ENCODE measurements around the gene KCNMA1.

The KCNMA1 gene

GRCh38 chr10:77287647-77288120 is 349.9 kb downstream of the KCNMA1 start:
- no peak for DNase-seq

DNA sequence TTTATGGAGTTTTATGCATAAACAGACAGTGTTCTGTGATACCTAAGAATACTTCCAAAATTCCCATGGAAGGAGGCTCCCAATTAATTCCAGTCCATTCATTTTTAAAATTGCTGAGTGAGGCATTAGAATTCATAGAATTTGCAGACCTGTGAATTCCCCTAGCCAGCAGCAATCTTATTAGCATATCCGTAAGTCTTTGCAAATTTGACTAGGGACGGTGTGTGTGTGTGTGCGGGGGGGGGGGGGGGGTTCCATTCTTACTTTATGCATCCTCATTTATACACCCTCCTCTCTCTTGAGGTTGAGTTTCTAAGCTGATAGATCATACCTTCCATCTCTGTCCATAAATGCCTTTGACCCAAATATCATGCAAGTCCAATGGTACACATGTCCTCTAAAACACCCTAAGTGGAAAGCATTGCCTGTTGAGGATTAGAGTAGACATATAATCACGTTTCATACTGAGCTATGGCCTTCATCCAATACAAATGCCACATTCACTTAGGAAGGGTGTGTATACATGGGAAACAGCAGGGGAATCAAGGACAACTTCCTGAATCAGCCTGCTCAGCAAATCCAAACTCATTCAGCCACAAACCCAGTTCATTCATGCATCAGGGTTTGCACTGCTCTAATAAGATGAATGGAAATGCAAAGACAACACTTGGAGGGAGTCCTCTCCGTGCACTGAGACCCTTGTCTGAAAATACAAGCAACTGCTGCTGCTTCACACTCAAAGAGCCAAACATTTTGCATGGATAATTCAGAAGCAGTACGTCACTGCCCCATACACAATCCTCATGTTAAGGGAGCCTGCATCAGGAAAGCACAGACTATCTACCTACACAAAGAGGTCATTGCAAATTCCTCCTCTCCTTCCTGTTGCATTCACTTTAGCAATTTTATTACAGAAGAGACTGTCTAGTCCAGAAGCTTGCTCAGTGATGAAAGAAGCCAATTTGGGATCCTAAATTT is 350.8 kb downstream of the KCNMA1 start:
- no peak for DNase-seq

- no peak for DNase-seq
Observed at GRCh38 chr10:77285529-77286182, 352.0 kb downstream of the KCNMA1 start.

DNA sequence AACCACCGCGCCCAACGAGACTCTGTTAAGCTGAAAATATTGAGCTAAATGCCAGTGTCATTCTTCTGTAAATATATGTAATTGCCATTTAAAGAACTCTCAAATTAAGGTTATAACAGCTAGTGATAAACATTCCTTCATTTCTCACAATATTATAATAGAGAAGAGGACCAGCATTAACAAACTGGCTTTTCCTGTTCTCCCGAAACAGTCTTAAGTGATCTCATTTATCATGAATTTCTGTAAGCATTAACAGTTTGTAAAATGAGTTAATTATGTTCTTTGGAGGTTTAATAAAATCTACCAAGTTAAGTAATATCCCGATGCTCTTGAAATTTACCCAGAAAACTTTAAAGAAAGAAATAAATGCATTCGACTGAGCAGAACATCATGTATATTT is 352.8 kb downstream of the KCNMA1 start:
- no peak for DNase-seq

DNA sequence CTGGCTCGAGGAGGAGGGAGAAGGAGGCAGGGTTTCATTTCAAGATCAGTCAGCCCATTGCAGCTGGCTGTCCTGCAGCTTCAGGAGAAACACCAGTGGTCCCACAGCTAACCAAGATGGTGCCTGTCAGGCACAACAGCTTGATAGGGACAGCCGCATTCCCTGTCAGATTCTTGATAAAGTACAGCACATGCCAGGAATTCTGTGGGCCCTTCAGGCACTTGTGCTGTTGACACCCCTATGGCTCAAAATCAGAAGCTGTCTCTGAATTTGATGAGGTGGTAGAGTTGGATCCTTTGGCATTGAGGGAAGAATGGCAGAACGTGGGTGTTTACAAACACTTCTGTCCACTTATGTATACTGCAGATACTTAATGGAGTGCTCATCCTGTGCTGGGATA is 354.3 kb downstream of the KCNMA1 start:
- no peak for DNase-seq

GRCh38 chr10:77282163-77282562 is 355.4 kb downstream of the KCNMA1 start:
- DNase-seq: no peak

DNA sequence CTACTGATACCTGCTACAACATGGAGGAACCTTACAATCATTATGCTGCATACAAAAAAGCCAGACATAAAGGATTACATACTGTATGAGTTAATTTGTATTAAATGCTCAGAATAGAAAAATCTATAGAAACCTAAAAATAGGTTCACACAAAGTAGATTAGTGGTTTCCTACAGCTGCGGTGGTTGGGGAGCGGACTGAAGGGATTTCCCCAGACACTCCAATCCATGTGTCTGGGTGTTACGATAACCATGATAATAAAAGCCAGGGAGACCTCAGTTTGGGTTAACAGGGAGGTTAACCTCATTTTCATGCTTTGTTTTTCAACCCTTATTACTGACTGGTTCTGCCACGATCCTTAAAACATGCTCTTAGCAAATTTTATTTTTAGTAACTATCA is 355.9 kb downstream of the KCNMA1 start:
- no peak for DNase-seq

DNA sequence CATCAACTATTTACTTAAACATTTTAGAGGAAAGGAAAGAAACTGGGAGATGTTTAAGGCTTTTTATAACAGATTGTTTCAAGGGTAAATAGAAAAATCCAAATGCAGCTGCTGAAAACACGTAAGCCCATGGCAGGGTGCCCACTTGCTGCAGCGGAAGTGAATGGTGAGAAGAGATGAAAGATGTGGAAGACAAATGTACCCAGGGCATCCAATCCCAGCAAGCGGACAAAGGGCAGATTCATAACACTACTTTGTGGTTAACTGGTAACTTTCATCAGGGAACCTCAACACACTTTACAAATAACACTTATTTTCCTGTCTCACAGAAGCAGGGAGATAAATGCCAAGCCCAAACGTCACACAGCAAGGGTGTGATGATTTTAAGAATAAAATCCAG is 358.4 kb downstream of the KCNMA1 start:
- DNase-seq: no peak

DNA sequence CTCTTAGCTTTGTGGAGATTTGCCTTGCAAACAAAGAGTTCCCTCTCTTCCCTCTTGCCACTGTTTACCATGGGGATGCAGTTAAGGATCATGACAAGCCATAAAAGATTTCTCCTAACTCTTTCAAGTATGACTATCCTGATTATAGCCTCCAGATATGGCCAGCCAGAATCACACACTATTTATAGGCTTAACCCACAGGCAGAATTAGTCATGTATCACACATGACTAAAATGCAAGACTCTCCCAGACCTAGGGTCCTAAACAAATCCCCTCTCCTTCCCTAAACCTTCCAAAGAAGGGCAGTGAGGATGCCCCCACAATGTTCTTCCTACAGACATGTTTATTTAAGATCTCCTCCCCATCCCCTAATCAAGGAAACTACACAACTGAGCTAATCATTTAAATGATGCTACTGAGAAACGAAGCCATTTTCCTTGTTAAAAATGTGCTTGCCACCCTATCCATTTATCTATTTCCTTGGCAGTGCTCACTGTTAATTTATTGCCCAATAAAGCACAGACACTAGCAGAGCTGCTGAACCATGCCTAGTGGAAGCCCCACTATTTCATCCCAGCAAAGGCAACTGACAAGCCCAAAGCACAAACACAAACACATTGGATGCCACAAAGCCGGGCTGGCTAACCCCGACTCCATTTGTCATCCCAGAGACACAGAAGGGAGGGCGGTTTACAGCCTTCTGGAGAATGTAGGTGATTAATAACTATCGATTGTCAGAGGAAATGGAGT is 363.4 kb downstream of the KCNMA1 start:
- DNase-seq: no peak

DNA sequence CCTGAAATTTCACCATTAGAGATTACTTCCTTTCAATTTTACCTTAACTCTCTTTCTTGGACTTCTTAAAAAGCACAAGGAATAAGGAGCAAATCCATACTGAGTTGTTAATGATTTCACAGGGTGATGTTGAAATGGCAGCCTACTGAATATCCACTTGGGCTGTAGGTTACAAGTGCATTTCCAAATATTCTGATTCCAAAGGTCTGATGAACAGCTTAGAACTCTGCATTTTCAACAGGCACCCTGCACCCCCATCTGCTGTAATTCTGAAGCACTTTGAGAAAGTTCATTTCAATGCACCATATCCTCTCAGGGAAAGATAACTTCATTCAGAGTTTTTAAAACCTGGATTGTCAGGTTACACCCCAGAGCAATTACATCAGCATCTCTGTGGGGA is 368.4 kb downstream of the KCNMA1 start:
- DNase-seq: no peak

- DNase-seq: no peak
Observed at GRCh38 chr10:77268721-77269120, 368.9 kb downstream of the KCNMA1 start.

GRCh38 chr10:77267703-77268675 is 369.6 kb downstream of the KCNMA1 start:
- DNase-seq: no peak

DNA sequence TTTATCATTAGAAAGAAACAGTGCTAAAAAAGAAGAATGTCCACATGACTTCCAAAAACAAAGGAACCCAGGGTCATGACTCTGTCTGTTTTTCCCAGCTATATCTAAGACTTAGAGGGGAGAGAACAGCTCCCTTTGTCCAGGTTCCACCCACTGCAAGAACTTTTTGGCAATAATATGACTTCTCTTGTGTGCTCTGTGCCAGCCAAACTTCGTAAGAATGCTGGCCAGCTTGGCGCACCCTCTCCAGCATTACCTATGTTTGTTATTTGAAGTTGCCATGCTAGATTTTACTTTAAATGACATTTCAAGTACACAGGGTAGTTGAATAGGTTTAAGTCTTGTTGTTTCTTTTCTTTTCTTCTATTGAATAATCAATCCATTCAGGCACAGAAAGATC is 371.4 kb downstream of the KCNMA1 start:
- DNase-seq: no peak

DNA sequence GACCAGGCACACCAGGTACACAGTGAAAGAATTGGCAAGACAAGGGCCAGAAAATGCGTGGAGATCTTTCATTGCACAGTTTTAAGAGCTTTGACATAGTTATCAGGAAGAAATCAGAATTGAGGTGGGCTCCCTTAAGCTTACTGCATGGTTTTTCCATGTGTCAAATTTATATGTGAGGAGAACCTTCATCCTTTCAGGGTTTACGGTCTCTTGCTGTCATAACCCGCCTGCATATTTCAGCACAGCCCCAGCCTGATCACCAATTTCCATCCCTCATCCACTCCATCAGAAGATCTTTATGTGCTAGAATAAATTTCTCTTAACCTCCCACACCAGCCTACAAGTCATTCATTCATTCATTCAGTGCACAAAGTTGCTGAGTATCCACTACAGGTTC is 373.1 kb downstream of the KCNMA1 start:
- no peak for DNase-seq

DNA sequence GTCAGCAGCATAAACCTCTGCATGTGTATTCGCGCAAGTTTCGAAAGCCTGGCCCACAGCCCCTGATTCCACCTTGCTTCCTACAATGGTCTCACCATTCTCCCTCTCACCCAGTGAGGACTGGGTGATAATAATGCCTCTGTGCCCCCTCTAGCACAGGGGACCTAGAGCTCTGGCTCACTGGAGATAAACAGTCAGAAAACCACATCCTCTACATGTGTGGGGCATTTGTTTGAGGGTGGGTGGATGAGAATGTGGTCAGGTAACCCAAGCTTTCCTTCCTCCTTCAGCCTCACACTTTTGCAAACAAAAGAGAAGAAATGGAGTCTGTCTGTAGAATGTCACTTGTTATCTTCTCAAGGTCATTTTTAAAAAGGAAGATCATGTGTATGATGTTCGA is 373.5 kb downstream of the KCNMA1 start:
- no peak for DNase-seq

DNA sequence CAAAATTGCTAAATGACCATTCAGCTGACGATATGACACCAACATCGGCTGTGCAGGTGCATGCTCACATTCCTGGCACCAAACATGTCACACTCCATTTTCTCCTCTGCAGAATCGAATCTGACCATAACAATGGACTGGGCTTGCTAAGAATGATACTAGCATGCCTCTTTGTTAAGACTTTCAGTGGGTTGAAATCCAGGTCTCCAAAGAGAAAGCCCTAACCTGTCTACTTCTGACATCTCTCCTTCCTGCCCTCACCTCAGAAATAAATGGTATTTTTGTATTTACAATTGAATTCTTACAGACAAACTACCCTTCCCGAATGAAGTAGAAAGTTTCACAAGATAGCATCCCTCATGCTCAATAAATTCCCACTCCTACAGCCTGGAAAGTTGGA is 373.9 kb downstream of the KCNMA1 start:
- DNase-seq: no peak

DNA sequence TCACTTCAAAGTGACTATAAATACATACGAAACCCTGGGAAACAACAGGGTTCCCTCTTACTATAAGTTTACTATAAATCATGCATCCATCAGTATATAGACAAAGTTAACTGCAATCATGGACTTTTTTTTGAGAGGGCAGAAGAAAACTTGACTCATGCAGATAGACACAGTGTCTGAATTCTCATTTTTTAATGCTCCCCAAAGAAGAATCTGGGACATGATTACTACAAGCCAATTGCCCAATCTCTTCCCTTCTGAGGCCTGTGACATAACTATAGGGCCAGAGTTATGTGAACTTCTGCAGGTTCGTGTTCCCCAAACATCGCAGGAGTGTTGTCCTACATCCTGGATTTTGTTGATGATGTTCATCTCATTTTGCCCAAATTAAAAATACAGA is 376.5 kb downstream of the KCNMA1 start:
- no peak for DNase-seq

DNA sequence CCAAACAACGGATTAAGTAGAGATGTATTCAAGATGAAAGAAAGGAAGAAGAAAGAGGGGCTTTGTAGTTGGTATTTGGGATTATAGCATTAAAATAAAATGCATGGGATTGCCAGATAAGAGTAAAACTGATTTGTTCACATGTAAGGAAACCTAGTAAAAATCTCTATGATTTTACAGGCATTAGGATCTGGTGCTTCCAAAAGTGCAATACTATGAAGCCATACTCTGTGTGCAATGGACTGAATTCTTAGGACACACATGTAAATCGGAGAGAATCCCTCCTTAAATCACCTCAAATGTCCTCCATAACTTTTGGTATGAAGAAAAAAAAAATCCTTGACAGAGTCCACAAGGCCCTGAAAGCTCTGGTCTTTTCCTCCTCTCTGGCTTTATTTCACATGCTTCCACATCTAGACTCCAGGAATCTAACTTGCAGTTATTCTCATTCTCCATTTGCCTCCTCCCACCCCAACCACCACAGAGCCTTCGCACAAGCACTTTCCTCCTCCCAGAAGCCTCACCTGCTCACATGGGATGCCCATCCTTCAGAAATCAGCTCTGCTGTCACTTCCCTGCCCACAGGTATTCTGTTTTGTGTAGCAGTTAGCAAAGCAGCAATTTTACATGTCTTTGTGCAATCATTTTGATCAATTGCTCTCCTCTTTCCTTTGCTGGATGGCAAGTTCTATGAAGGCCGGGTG is 378.3 kb downstream of the KCNMA1 start:
- no peak for DNase-seq

- DNase-seq: no peak
Observed at GRCh38 chr10:77256346-77256745, 381.3 kb downstream of the KCNMA1 start.

- no peak for DNase-seq
Observed at GRCh38 chr10:77253556-77254064, 384.0 kb downstream of the KCNMA1 start.

DNA sequence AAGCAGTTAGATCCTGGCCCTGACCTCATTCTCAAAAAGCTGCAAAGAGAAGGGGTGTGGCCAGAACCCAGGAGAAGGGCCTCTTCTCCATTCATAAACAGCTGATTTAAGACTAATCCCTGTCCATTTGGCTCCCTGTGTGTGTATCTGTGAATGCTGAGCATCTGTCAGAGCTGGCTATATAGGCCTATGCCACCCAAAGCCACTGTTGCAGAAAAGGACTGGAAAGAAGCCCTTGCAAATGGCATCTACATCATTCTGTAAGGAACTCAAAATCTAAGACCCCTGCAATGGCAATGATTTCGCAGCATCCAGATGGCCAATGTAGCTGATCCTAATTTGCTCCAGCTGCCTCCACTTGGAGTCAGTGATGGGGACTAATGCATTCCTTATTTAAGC is 384.5 kb downstream of the KCNMA1 start:
- DNase-seq: no peak

Data from stimulated activated CD4-positive, alpha-beta T cell treated with anti-CD3 and anti-CD28 coated beads, Interleukin-2, amount 100 ng/mL, for 48 hours (primary cell).